HG03064 (cell line): ENCODE measurements around the gene ACSS3.
"Not testable (repeated sequence)": the region's sequence is repeated elsewhere in the genome, so short reads cannot be mapped to it uniquely, and the experiment has no call there.

Source experiments
- ATAC-seq: cut with Tn5 transposase; IDR thresholded peaks from one replicate; pipeline ENCODE4 v1.9.1; 2021; ENCODE audit warnings: low read depth; ENCODE audit not compliant: unreplicated experiment

The ACSS3 gene, protein sequence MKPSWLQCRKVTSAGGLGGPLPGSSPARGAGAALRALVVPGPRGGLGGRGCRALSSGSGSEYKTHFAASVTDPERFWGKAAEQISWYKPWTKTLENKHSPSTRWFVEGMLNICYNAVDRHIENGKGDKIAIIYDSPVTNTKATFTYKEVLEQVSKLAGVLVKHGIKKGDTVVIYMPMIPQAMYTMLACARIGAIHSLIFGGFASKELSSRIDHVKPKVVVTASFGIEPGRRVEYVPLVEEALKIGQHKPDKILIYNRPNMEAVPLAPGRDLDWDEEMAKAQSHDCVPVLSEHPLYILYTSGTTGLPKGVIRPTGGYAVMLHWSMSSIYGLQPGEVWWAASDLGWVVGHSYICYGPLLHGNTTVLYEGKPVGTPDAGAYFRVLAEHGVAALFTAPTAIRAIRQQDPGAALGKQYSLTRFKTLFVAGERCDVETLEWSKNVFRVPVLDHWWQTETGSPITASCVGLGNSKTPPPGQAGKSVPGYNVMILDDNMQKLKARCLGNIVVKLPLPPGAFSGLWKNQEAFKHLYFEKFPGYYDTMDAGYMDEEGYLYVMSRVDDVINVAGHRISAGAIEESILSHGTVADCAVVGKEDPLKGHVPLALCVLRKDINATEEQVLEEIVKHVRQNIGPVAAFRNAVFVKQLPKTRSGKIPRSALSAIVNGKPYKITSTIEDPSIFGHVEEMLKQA

DNA sequence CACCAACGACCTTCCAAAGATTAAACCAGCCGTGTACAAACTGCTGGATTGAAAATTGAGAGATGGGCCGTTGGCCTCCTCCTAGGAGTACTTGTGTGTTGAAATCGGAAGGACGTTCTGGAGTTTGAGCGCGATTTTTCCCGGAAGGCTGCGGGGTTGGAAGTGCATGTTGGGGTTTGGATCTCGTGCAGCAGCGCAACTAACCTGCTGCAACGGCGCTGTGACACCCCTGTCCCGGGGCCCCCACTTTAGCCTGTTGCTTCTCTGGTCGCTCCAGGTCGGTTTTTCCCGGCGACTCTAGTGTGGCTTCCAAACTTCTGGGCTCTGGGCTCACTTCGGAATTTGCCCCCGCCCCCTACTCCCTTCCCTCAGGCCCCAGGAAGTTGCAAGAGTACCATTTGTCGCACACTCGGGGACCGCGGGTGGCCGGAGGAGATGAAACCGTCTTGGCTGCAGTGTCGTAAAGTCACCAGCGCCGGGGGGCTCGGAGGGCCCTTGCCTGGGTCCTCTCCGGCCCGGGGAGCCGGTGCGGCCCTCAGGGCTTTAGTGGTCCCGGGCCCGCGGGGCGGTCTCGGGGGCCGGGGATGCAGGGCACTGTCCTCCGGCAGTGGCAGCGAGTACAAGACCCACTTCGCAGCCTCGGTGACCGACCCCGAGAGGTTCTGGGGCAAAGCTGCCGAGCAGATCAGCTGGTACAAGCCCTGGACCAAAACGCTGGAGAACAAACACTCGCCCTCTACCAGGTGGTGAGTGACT lies at the start of gene ACSS3:
Gene ACSS3 (plus strand): TSS at position 394 of the 756 bp plus-strand sequence. CDS start 42 bp downstream, at position 436.
- no peak for ATAC-seq

- ATAC-seq: no peak
Observed at GRCh38 chr12:81034926-81035325, 43.0 kb upstream of the ACSS3 start.

- ATAC-seq: no peak
Observed at GRCh38 chr12:81039231-81039630, 38.6 kb upstream of the ACSS3 start.

GRCh38 chr12:81043979-81044740 lies 33.7 kb upstream of the ACSS3 start:
- ATAC-seq: no peak

- not testable (repeated sequence) for ATAC-seq
Observed at GRCh38 chr12:81064971-81065370, 12.9 kb upstream of the ACSS3 start.

DNA sequence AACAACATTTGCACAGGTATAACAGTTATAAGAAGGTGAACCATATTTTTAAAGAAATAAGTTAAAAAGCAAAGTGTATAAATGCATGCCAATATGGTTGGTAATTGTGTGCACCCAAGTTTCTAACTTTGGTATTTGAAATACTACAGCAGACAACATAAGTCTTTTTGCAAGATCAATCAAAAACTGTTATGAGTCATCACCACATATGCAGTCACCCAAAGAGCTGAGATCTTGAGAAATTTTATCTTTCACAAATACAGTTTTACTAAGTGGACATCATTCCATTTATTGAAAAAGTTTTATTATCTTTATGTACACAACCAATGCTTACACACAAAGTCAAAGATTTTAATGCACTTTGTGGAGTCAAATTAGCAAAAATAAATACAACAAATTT lies 7.0 kb upstream of the ACSS3 start:
- no peak for ATAC-seq

DNA sequence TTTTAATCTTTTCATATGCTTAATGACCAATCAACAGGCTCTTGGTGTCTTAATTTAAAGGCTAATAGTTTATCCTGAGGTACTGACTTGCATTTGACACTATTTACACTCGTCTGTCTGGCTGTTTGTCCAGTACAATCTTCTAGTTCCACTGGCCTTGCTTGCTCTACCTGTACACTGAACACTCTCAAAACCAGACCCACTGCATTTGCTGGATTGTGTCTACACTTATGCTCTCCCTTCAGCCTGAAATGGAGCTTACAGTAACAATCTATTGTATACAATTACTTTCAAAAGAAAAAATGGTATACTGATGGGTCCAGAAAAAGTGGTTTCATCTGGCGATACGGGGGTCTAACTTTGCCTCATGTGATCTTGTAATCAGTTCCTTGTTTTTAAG lies 2.3 kb upstream of the ACSS3 start:
- no peak for ATAC-seq

- no peak for ATAC-seq
Observed at GRCh38 chr12:81077329-81077685, 572 bp upstream of the ACSS3 start.

GRCh38 chr12:81078469-81079196 lies 754 bp downstream of the ACSS3 start:
- no peak for ATAC-seq

- no peak for ATAC-seq
Observed at GRCh38 chr12:81079280-81080076, 1.6 kb downstream of the ACSS3 start.

GRCh38 chr12:81080431-81080983 lies 2.6 kb downstream of the ACSS3 start:
- ATAC-seq: no peak

DNA sequence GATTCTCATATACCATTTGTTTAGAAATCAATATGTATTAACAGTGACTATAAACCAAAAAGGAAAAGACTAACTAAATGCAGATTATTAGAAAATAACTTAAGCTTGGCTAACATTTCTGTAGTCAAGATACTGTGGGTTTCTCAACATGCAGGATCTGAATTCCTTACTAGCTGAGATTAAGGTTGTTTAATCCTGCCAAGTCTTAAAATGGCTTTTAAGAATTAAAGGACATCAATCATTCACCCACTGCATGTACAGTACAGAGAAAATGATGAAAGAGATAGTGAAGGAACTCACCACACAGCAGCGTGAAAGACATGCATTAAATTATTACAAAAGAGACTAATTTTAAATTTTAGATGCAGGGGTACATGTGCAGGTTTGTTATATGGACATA lies 3.8 kb downstream of the ACSS3 start:
- ATAC-seq: no peak

GRCh38 chr12:81083018-81083417 lies 5.1 kb downstream of the ACSS3 start:
- no peak for ATAC-seq

DNA sequence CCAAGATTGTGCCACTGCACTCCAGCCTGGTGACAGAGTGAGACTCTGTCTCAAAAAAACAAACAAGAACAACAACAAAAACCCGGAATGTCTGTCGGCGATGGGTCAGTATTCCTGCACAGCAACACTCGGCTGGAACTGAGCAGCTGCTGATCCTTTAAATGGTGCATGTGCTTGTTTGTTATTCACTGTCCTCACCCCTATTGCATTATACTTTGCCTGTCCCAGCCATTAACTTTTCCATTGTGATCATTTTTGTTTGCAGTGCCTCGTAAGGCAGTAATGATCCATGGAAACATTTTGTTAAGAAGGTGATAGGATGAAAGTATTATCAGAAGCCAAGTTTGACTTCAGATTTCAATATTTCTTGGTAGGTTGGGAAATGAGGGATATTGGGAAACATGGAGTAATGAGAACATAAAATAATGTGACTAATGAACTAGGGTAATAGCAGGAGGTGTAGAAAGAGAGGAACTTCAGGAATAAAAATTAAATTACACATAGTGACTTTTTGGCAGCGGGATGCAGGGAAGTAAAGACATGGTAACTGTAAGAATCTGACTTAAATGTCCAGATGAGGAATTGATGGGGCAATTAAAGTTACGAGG lies 6.1 kb downstream of the ACSS3 start:
- ATAC-seq: no peak

- ATAC-seq: no peak
Observed at GRCh38 chr12:81084811-81085350, 7.0 kb downstream of the ACSS3 start.

DNA sequence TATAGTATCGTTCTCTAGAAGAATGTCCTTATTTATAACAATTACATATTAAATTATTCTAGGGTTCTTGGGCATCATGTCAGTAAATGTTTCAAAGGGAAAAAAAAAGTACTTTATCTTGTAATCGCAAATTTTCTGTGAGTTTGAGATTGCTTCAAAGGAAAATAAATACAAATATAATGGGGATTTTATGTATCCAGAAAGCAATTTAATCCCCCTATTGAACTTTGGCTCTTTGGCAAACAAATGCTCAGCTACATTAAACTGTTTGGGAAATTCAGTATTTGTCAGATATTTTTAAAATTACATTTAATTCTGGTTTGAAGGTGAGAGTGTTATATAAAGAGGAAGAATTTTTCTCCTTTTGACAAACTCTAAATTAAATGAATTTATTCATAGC lies 8.0 kb downstream of the ACSS3 start:
- no peak for ATAC-seq

- ATAC-seq: no peak
Observed at GRCh38 chr12:81086342-81086741, 8.5 kb downstream of the ACSS3 start.

- no peak for ATAC-seq
Observed at GRCh38 chr12:81088221-81088620, 10.3 kb downstream of the ACSS3 start.
